Urinary bladder (tissue), 4 donors: ENCODE measurements around the gene GRPEL2. TPM values are rescaled to one million over a fixed set of nuclear protein-coding genes. Genes with fewer than 3 reads are reported as not detected.

Experiments
- DNase-seq: peaks from one replicate; pipeline ENCODE4 v3.0.0-alpha.2; 2015; ENCODE audit errors: extremely low spot score
- H3K27ac ChIP-seq: one replicate; pipeline ENCODE4 v1.5.1; 2013; ENCODE audit warnings: low read depth, mild to moderate bottlenecking, moderate library complexity
- H3K36me3 ChIP-seq: one replicate; pipeline ENCODE4 v1.6.1; 2013; ENCODE audit warnings: mild to moderate bottlenecking, moderate library complexity; ENCODE audit not compliant: insufficient read depth
- H3K4me1 ChIP-seq: one replicate; pipeline ENCODE4 v1.6.1; 2013; ENCODE audit warnings: mild to moderate bottlenecking, moderate library complexity; ENCODE audit not compliant: insufficient read depth
- H3K4me3 ChIP-seq: one replicate; pipeline ENCODE4 v1.5.1; 2013; ENCODE audit warnings: low read depth, low read length
- WGBS: extraction: QIAGEN DNeasy Blood & Tissue Kit; methylation state at CpG from one replicate; pipeline ENCODE4 v1.1.7; 2013; 5-methylcytosine and 5-hydroxymethylcytosine counted together
- polyA plus RNA-seq: library from polyadenylated mRNA; stranded (reverse); fragments of 200-250 nt; gene quantifications from one replicate; pipeline ENCODE4 v1.2.3, GENCODE V29; 2013
- total RNA-seq: library from RNA; depleted of rRNA; stranded (reverse); fragments of >200 nt; gene quantifications from one replicate; pipeline ENCODE4 v1.2.3, GENCODE V29; 2014
- donor health status: healthy with polysubstance abuse.
- donor health status: healthy.

Gene GRPEL2
- 17.6 TPM for total RNA-seq
- polyA plus RNA-seq, result 5.1 TPM

- under 1% methylated on average over 54 of the region's 54 CpGs for WGBS
Observed at GRCh38 chr5:149345147-149345891, at the start of gene GRPEL2. GRPEL2 (plus strand) TSS chr5:149345499; CDS start chr5:149345540, 41 bp downstream.

GRCh38 chr5:149297340-149298025 is 47.8 kb upstream of the GRPEL2 start:
- no peak overlapping the region for H3K27ac ChIP-seq
- H3K36me3 ChIP-seq, result no peaks in the 10 kb centered on the region
- no peak overlapping the region for H3K4me3 ChIP-seq
- no peak for DNase-seq
- no peaks in the 10 kb centered on the region for H3K4me1 ChIP-seq
- 74% methylated on average over 5 of the region's 5 CpGs for WGBS

More at GRCh38 chr5:149345147-149345891, at the start of gene GRPEL2:
- Histone ChIP-seq H3K4me3 (peak within 1 kb of the TSS; percentile 78), H3K36me3 (peaks cover 4% of the 10 kb centered on the region), H3K27ac (peak within 1 kb of the TSS; percentile 80), H3K4me1 (no peaks in the 10 kb centered on the region)
- DNase-seq, result peak; percentile 94

- Histone ChIP-seq H3K36me3 (no peaks in the 10 kb centered on the region), H3K27ac (no peak overlapping the region), H3K4me3 (no peak overlapping the region), H3K4me1 (no peaks in the 10 kb centered on the region)
- 71% methylated on average over 1 of the region's 1 CpG for WGBS
- no peak for DNase-seq
Observed at GRCh38 chr5:149298163-149298562, 47.1 kb upstream of the GRPEL2 start.

GRCh38 chr5:149298842-149299404 is 46.4 kb upstream of the GRPEL2 start:
- WGBS, result 73% methylated on average over 11 of the region's 11 CpGs
- H3K4me3 ChIP-seq, result no peak overlapping the region
- no peaks in the 10 kb centered on the region for H3K4me1 ChIP-seq
- H3K36me3 ChIP-seq, result no peaks in the 10 kb centered on the region
- H3K27ac ChIP-seq, result no peak overlapping the region
- DNase-seq, result no peak

GRCh38 chr5:149299451-149300054 is 45.7 kb upstream of the GRPEL2 start:
- 76% methylated on average over 14 of the region's 14 CpGs for WGBS
- H3K27ac ChIP-seq, result no peak overlapping the region
- H3K4me1 ChIP-seq, result no peaks in the 10 kb centered on the region

GRCh38 chr5:149300441-149300840 is 44.9 kb upstream of the GRPEL2 start:
- H3K36me3 ChIP-seq, result no peaks in the 10 kb centered on the region
- DNase-seq, result no peak
- WGBS, result 94% methylated on average over 6 of the region's 6 CpGs

More at GRCh38 chr5:149299451-149300054, 45.7 kb upstream of the GRPEL2 start:
- no peak for DNase-seq
- no peaks in the 10 kb centered on the region for H3K36me3 ChIP-seq
- H3K4me3 ChIP-seq, result no peak overlapping the region

GRCh38 chr5:149301049-149301743 is 44.1 kb upstream of the GRPEL2 start:
- H3K36me3 ChIP-seq, result no peaks in the 10 kb centered on the region
- 95% methylated on average over 13 of the region's 13 CpGs for WGBS
- no peaks in the 10 kb centered on the region for H3K4me1 ChIP-seq
- H3K4me3 ChIP-seq, result no peak overlapping the region
- H3K27ac ChIP-seq, result no peak overlapping the region
- no peak for DNase-seq

More at GRCh38 chr5:149300441-149300840, 44.9 kb upstream of the GRPEL2 start:
- H3K27ac ChIP-seq, result no peak overlapping the region
- no peak overlapping the region for H3K4me3 ChIP-seq
- no peaks in the 10 kb centered on the region for H3K4me1 ChIP-seq

- no peak for DNase-seq
- H3K4me3 ChIP-seq, result no peak overlapping the region
- H3K36me3 ChIP-seq, result no peaks in the 10 kb centered on the region
- no peak overlapping the region for H3K27ac ChIP-seq
- WGBS, result 80% methylated on average over 8 of the region's 8 CpGs
- H3K4me1 ChIP-seq, result no peaks in the 10 kb centered on the region
Observed at GRCh38 chr5:149301744-149302380, 43.4 kb upstream of the GRPEL2 start.

- WGBS, result 87% methylated on average over 5 of the region's 5 CpGs
- no peak for DNase-seq
- Histone ChIP-seq H3K4me3 (no peak overlapping the region), H3K36me3 (no peaks in the 10 kb centered on the region), H3K27ac (no peak overlapping the region), H3K4me1 (no peaks in the 10 kb centered on the region)
Observed at GRCh38 chr5:149302641-149303040, 42.7 kb upstream of the GRPEL2 start.

- no peak for DNase-seq
- WGBS, result 79% methylated on average over 4 of the region's 4 CpGs
- no peak overlapping the region for H3K27ac ChIP-seq
- H3K4me3 ChIP-seq, result no peak overlapping the region
- no peaks in the 10 kb centered on the region for H3K4me1 ChIP-seq
- H3K36me3 ChIP-seq, result no peaks in the 10 kb centered on the region
Observed at GRCh38 chr5:149303210-149303609, 42.1 kb upstream of the GRPEL2 start.

GRCh38 chr5:149304195-149305078 is 40.9 kb upstream of the GRPEL2 start:
- no peak for DNase-seq
- Histone ChIP-seq H3K4me3 (no peak overlapping the region), H3K27ac (no peak overlapping the region), H3K4me1 (no peaks in the 10 kb centered on the region), H3K36me3 (no peaks in the 10 kb centered on the region)
- 75% methylated on average over 11 of the region's 11 CpGs for WGBS

- Histone ChIP-seq H3K27ac (no peak overlapping the region), H3K36me3 (no peaks in the 10 kb centered on the region), H3K4me3 (no peak overlapping the region), H3K4me1 (no peaks in the 10 kb centered on the region)
- no peak for DNase-seq
- 86% methylated on average over 6 of the region's 6 CpGs for WGBS
Observed at GRCh38 chr5:149309354-149309753, 35.9 kb upstream of the GRPEL2 start.
